GM23248 (cell line): Measurements from ENCODE around the gene RTKN2. TPM values are rescaled to one million over a fixed set of nuclear protein-coding genes. Genes with fewer than 3 reads are reported as not detected.
A peak's percentile ranks its signal among the peaks of the same experiment; 100 is the strongest.

Experiments
- DNase-seq: peaks from one replicate; pipeline ENCODE4 v3.0.0-alpha.2; 2015
- H2AFZ ChIP-seq: fragments of 200-600 bp; sonication (generic); 2 replicates; pipeline ENCODE4 v1.6.1; 2016; ENCODE audit warnings: antibody characterized with exemption
- H3F3A ChIP-seq: fragments of 200-600 bp; sonication (generic); 2 replicates; pipeline ENCODE4 v1.6.1; 2016; ENCODE audit warnings: mild to moderate bottlenecking, antibody characterized with exemption, mixed run types; ENCODE audit not compliant: insufficient read depth
- H3K27ac ChIP-seq: fragments of 200-600 bp; sonication (generic); 2 replicates; pipeline ENCODE4 v1.5.1; 2016; ENCODE audit warnings: mild to moderate bottlenecking
- H3K27me3 ChIP-seq: fragments of 200-600 bp; sonication (generic); replicated peaks from 2 replicates; pipeline ENCODE4 v1.6.1; 2016; ENCODE audit warnings: mild to moderate bottlenecking; ENCODE audit not compliant: insufficient read depth
- H3K36me3 ChIP-seq: fragments of 200-600 bp; sonication (generic); 2 replicates; pipeline ENCODE4 v1.6.1; 2016; ENCODE audit warnings: low read depth, mild to moderate bottlenecking
- H3K4me1 ChIP-seq: fragments of 200-600 bp; sonication (generic); 2 replicates; pipeline ENCODE4 v1.6.1; 2016; ENCODE audit warnings: mild to moderate bottlenecking; ENCODE audit not compliant: insufficient read depth
- H3K4me2 ChIP-seq: fragments of 200-600 bp; sonication (generic); one replicate; pipeline ENCODE4 v1.6.1; 2016; ENCODE audit warnings: mild to moderate bottlenecking; ENCODE audit not compliant: unreplicated experiment
- H3K4me3 ChIP-seq: fragments of 200-600 bp; sonication (generic); 2 replicates; pipeline ENCODE4 v1.5.1; 2016; ENCODE audit warnings: mild to moderate bottlenecking
- H3K79me2 ChIP-seq: fragments of 200-600 bp; sonication (generic); 2 replicates; pipeline ENCODE4 v1.6.1; 2016; ENCODE audit warnings: mild to moderate bottlenecking; ENCODE audit not compliant: insufficient read depth
- H3K9ac ChIP-seq: fragments of 200-600 bp; sonication (generic); 2 replicates; pipeline ENCODE4 v1.6.1; 2016; ENCODE audit warnings: mild to moderate bottlenecking
- H3K9me2 ChIP-seq: fragments of 200-600 bp; sonication (generic); 2 replicates; pipeline ENCODE4 v1.6.1; 2016; ENCODE audit warnings: mixed run types, mild to moderate bottlenecking, moderate library complexity; ENCODE audit not compliant: insufficient read depth
- H3K9me3 ChIP-seq: fragments of 200-600 bp; sonication (generic); one replicate; pipeline ENCODE4 v1.6.1; 2017; ENCODE audit warnings: low read depth
- H4K20me1 ChIP-seq: fragments of 200-600 bp; sonication (generic); 2 replicates; pipeline ENCODE4 v1.6.0; 2016; ENCODE audit not compliant: insufficient read depth
- EZH2 ChIP-seq: fragments of 200-600 bp; sonication (generic); IDR thresholded peaks from 2 replicates; pipeline ENCODE4 v1.6.1; 2018; ENCODE audit warnings: antibody characterized with exemption, mild to moderate bottlenecking; ENCODE audit not compliant: insufficient read depth, poor library complexity, severe bottlenecking
- EZH2phosphoT487 ChIP-seq: fragments of 200-600 bp; sonication (generic); IDR thresholded peaks from 2 replicates; pipeline ENCODE4 v1.6.1; 2018; ENCODE audit warnings: antibody characterized with exemption, moderate library complexity, mild to moderate bottlenecking, low read depth; ENCODE audit not compliant: insufficient read depth
- WGBS, 2 experiments: methylation state at CpG; one replicate each; pipeline ENCODE4 v1.1.6; 2015 to 2017; ENCODE audit warnings: low lambda C conversion rate in 2 of 2, low coverage in 1 of 2; ENCODE audit errors: missing lambda C conversion rate in 2 of 2; 5-methylcytosine and 5-hydroxymethylcytosine counted together
- in situ Hi-C: fragments of 300-500 bp; cut with MboI; formaldehyde crosslinking; loops from 2 replicates; pipeline ENCODE4 v1.15.0; 2020
- polyA plus RNA-seq: library from polyadenylated mRNA; unstranded; fragments of >200 nt; fragmentation: Nextera tagmentation; extraction: Ambion mirVana; gene quantifications from 2 replicates; pipeline ENCODE4 v1.2.1, GENCODE V29; 2016
- total RNA-seq: library from RNA; depleted of rRNA; stranded (reverse); fragments of >200 nt; shearing (Covaris generic); gene quantifications from 2 replicates; pipeline ENCODE4 v1.2.3, GENCODE V29; 2014

Gene RTKN2
- total and polyA plus RNA-seq, 2 experiments from 2014 or later: 0.11 to 0.15 TPM

DNA sequence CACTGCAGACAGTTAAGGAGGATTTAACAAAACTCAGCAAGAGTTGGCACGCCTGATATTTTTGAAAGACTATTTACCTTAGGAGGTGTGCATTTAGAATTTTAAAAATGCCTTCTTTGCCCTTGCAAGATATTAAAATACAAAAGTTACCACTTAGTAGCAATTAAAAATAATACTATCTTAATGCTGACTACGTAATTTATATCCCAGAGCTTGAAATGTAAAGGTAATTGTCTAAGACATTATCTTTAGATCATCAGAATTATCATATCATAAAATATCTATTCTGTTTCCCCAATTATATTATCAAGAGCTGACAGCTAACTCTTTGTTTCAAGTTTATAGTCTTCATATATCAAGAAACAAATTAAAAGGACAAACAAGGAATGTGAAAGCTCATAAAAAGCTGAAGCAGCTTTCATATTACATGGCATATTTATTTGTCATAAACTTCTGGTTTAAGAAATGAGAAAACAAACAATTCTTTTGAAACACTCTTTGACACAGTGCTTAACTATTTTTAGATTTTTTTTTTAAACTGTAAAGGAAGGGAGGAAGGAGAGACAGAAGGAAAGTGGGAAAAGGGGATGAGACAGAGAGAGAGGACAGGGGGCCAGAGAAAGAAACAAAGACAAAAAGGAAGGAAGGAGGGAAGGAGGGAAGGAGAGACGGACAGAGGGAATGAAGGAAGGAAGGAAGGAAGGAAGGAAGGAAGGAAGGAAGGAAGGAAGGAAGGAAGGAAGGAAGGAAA is 73.5 kb downstream of the RTKN2 start:
- no peaks in the 10 kb centered on the region for H3K27me3 ChIP-seq
- in situ Hi-C loops: no loop called here
- H4K20me1 ChIP-seq: no peaks in the 10 kb centered on the region
- no peaks in the 10 kb centered on the region for H3K9me3 ChIP-seq
- H3K79me2 ChIP-seq: no peaks in the 10 kb centered on the region
- H3F3A ChIP-seq: 0 out of 2 replicates have a peak, but pooled peaks cover 5% of the 10 kb centered on the region
- H3K36me3 ChIP-seq: no peaks in the 10 kb centered on the region
- no peaks in the 10 kb centered on the region for H3K9me2 ChIP-seq
- H3K27ac ChIP-seq: no peak overlapping the region
- H3K4me3 ChIP-seq: no peak overlapping the region
- TF ChIP-seq EZH2phosphoT487: no peak
- no peak for TF ChIP-seq EZH2
- H2AFZ ChIP-seq: peak overlapping the region; percentile 42; the same call in 1 of the 2 replicates
- H3K4me2 ChIP-seq: no peak overlapping the region
- 92 to 97% methylated on average over 3 of the region's 3 CpGs for WGBS, 2 experiments
- peaks cover 18% of the 10 kb centered on the region for H3K4me1 ChIP-seq
- no peak overlapping the region for H3K9ac ChIP-seq
- no peak for DNase-seq

- no peaks in the 10 kb centered on the region for H4K20me1 ChIP-seq
- H3K27me3 ChIP-seq: no peaks in the 10 kb centered on the region
- H3K36me3 ChIP-seq: no peaks in the 10 kb centered on the region
- in situ Hi-C loops: no loop called here
- H3K4me2 ChIP-seq: no peak overlapping the region
- 96 to 97% methylated on average over 3 of the region's 3 CpGs for WGBS, 2 experiments
- H3K9me3 ChIP-seq: no peaks in the 10 kb centered on the region
- no peaks in the 10 kb centered on the region for H3K79me2 ChIP-seq
- no peak overlapping the region for H3K4me3 ChIP-seq
- peaks cover 18% of the 10 kb centered on the region for H3K4me1 ChIP-seq
- TF ChIP-seq EZH2 (no peak), EZH2phosphoT487 (no peak)
- H3F3A ChIP-seq: 0 out of 2 replicates have a peak, but pooled peaks cover 5% of the 10 kb centered on the region
- H3K9ac ChIP-seq: no peak overlapping the region
- DNase-seq: no peak
- H3K9me2 ChIP-seq: no peaks in the 10 kb centered on the region
- no peak overlapping the region for H3K27ac ChIP-seq
- no peak overlapping the region for H2AFZ ChIP-seq
Observed at GRCh38 chr10:62193479-62193878, 75.2 kb downstream of the RTKN2 start.

DNA sequence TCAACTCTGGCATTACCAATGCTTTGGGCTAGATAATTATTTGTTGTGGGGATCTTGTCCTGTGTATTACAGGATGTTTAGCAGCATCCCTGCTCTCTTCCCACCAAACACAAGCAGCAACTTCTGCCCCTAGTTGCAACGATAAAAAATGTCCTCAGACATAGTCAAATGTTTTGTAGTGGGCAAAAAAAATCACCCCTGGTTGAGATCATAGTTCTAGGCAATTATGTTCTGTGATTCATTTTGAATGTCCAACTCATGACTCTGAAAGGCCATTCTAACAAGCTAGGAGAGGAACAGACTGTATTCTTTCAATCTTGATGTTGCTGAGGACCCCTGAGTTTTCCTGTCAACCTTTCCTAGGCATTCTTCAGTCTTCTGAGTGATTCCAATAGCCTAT is 79.5 kb downstream of the RTKN2 start:
- no peaks in the 10 kb centered on the region for H3K36me3 ChIP-seq
- H2AFZ ChIP-seq: 0 out of 2 replicates have a peak overlapping the region, but pooled peaks have one; percentile 22
- no peak overlapping the region for H3K27ac ChIP-seq
- no peaks in the 10 kb centered on the region for H3K27me3 ChIP-seq
- no peaks in the 10 kb centered on the region for H4K20me1 ChIP-seq
- H3K79me2 ChIP-seq: no peaks in the 10 kb centered on the region
- in situ Hi-C loops: no loop called here
- peak; percentile 62 for DNase-seq
- WGBS, 2 experiments: 24 to 33% methylated on average over 1 of the region's 1 CpG
- no peaks in the 10 kb centered on the region for H3F3A ChIP-seq
- H3K9me2 ChIP-seq: no peaks in the 10 kb centered on the region
- no peaks in the 10 kb centered on the region for H3K9me3 ChIP-seq
- no peak overlapping the region for H3K4me3 ChIP-seq
- peaks cover 7% of the 10 kb centered on the region; the same call in 1 of the 2 replicates for H3K4me1 ChIP-seq
- no peak overlapping the region for H3K9ac ChIP-seq
- TF ChIP-seq EZH2 (no peak), EZH2phosphoT487 (no peak)
- no peak overlapping the region for H3K4me2 ChIP-seq

- H3K27me3 ChIP-seq: no peaks in the 10 kb centered on the region
- H3F3A ChIP-seq: no peaks in the 10 kb centered on the region
- no peaks in the 10 kb centered on the region for H3K36me3 ChIP-seq
- H3K4me2 ChIP-seq: no peak overlapping the region
- TF ChIP-seq EZH2: no peak
- TF ChIP-seq EZH2phosphoT487: no peak
- no peak for DNase-seq
- H3K9me2 ChIP-seq: no peaks in the 10 kb centered on the region
- peaks cover 7% of the 10 kb centered on the region; the same call in 1 of the 2 replicates for H3K4me1 ChIP-seq
- H4K20me1 ChIP-seq: no peaks in the 10 kb centered on the region
- H3K27ac ChIP-seq: no peak overlapping the region
- H3K4me3 ChIP-seq: no peak overlapping the region
- no peaks in the 10 kb centered on the region for H3K79me2 ChIP-seq
- H3K9ac ChIP-seq: no peak overlapping the region
- H2AFZ ChIP-seq: no peak overlapping the region
- in situ Hi-C loops: no loop called here
- no peaks in the 10 kb centered on the region for H3K9me3 ChIP-seq
- WGBS, 2 experiments: 96 to 98% methylated on average over 8 of the region's 8 CpGs
Observed at GRCh38 chr10:62188021-62188616, 80.5 kb downstream of the RTKN2 start.
